Activated CD4-positive, alpha-beta T cell treated with anti-CD3 and anti-CD28 coated beads, Interleukin-2, amount 50 U/mL, for 24 hours (primary cell): ENCODE measurements around the gene HYAL1.
"Not testable (repeated sequence)": the region's sequence is repeated elsewhere in the genome, so short reads cannot be mapped to it uniquely, and the experiment has no call there.

Source experiments
- DNase-seq, 2 donors: peaks; one replicate each; pipeline ENCODE4 v3.0.0-alpha.2; 2020; ENCODE audit warnings: low read depth in 1 of 2, low spot score in 1 of 2

HYAL1 gene

GRCh38 chr3:50319181-50319893 is 16.0 kb upstream of the HYAL1 start:
- DNase-seq = no peak

GRCh38 chr3:50318615-50319014 is 15.2 kb upstream of the HYAL1 start:
- no peak for DNase-seq

- no peak for DNase-seq
Observed at GRCh38 chr3:50318163-50318562, 14.8 kb upstream of the HYAL1 start.

- no peak for DNase-seq
Observed at GRCh38 chr3:50317300-50317699, 13.9 kb upstream of the HYAL1 start.

- DNase-seq = no peak
Observed at GRCh38 chr3:50316657-50317242, 13.4 kb upstream of the HYAL1 start.

GRCh38 chr3:50314816-50315215 is 11.4 kb upstream of the HYAL1 start:
- no peak for DNase-seq

GRCh38 chr3:50314342-50314741 is 11.0 kb upstream of the HYAL1 start:
- no peak for DNase-seq

- DNase-seq = not testable (repeated sequence)
Observed at GRCh38 chr3:50312041-50312440, 8.7 kb upstream of the HYAL1 start.

- DNase-seq = no peak
Observed at GRCh38 chr3:50304601-50305000, 1.2 kb upstream of the HYAL1 start.

- no peak for DNase-seq
Observed at GRCh38 chr3:50302095-50303012, 1.0 kb downstream of the HYAL1 start.

GRCh38 chr3:50300681-50301254 is 2.6 kb downstream of the HYAL1 start:
- no peak for DNase-seq

GRCh38 chr3:50299929-50300680 is 3.3 kb downstream of the HYAL1 start:
- DNase-seq = no peak

GRCh38 chr3:50299638-50299928 is 3.8 kb downstream of the HYAL1 start:
- DNase-seq = no peak

- peak; percentile 96 to 99 for DNase-seq
Observed at GRCh38 chr3:50298836-50299637, 4.3 kb downstream of the HYAL1 start, which contains the start of the genes HYAL3 and NAA80. HYAL3 (minus strand) TSS chr3:50299405; CDS start chr3:50295602, 3,803 bp downstream. NAA80 (minus strand) TSS chr3:50299405; CDS start chr3:50297463, 1,942 bp downstream.

GRCh38 chr3:50297896-50298725 is 5.3 kb downstream of the HYAL1 start:
- DNase-seq = no peak

GRCh38 chr3:50297384-50297775 is 6.0 kb downstream of the HYAL1 start:
- DNase-seq = no peak

- DNase-seq = no peak
Observed at GRCh38 chr3:50296721-50297383, 6.5 kb downstream of the HYAL1 start.

- no peak for DNase-seq
Observed at GRCh38 chr3:50295553-50296431, 7.6 kb downstream of the HYAL1 start.
